NCI-H2196 treated with DMSO at 0.1 percent for 48 hours (cell line): ENCODE data around the gene MED8.

ENCODE experiments used
- DNase-seq: peaks from one replicate; lab custom pipeline; 2025; ENCODE audit not compliant: unreplicated experiment; lab: John Stamatoyannopoulos, UW

The MED8 gene

DNA sequence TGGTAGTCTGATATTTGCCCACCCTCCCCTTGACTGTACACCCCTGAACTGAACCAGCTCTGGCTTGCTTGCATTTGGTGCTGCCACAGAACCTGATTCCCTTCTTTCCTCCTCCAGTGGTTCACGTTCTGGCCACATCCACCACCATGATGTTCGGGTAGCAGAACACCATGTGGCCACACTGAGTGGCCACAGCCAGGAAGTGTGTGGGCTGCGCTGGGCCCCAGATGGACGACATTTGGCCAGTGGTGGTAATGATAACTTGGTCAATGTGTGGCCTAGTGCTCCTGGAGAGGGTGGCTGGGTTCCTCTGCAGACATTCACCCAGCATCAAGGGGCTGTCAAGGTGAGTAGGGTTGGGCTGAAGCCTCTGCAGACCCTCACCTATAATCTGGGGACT lies 29.0 kb downstream of the MED8 start:
- DNase-seq = no peak

DNA sequence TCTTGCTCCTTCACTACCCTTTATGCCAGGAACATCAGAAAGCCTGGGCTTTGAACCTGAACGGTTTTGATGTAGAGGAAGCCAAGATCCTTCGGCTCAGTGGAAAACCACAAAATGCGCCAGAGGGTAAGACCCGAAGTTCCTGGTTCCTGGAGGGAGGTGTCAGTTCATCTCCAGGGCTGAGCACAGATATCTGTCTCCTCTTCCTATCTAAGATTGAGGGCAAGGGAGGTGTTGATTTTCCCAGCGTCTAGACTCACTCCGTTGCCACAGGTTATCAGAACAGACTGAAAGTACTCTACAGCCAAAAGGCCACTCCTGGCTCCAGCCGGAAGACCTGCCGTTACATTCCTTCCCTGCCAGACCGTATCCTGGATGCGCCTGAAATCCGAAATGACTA lies 29.9 kb downstream of the MED8 start:
- DNase-seq = no peak

DNA sequence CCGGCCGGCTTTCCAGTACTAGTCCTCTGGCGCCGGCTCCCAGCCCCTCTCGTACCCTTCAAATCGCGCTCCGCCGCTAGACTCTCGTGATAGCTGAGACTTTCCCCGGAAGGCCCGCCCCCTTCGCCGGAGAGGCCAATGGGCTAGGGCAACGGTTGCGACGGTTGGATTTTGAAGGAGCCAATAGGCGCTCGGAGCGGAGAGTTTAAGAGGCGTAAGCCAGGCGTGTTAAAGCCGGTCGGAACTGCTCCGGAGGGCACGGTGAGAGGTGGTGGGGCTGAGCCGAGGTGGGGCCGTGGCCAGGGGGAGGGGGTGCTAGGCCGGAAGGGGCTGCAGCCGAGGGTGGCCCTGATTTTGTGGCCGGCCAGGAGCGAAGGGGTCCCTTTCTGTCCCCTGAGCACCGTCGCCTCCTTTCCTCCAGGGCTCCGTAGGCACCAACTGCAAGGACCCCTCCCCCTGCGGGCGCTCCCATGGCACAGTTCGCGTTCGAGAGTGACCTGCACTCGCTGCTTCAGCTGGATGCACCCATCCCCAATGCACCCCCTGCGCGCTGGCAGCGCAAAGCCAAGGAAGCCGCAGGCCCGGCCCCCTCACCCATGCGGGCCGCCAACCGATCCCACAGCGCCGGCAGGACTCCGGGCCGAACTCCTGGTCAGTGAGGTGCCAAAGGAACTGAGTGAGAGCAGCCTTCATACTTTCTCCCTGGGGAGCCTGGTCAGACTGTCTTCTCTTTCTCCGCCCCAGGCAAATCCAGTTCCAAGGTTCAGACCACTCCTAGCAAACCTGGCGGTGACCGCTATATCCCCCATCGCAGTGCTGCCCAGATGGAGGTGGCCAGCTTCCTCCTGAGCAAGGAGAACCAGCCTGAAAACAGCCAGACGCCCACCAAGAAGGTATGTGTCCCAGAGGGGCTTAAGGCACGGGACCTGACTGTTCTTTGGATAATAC lies 30.6 kb downstream of the MED8 start, which contains the start of gene CDC20:
Gene CDC20, plus strand, starts transcription at position 236 of the 948 bp plus-strand sequence. Its CDS starts 235 bp downstream, at position 471.
- peak; percentile 95 for DNase-seq

DNA sequence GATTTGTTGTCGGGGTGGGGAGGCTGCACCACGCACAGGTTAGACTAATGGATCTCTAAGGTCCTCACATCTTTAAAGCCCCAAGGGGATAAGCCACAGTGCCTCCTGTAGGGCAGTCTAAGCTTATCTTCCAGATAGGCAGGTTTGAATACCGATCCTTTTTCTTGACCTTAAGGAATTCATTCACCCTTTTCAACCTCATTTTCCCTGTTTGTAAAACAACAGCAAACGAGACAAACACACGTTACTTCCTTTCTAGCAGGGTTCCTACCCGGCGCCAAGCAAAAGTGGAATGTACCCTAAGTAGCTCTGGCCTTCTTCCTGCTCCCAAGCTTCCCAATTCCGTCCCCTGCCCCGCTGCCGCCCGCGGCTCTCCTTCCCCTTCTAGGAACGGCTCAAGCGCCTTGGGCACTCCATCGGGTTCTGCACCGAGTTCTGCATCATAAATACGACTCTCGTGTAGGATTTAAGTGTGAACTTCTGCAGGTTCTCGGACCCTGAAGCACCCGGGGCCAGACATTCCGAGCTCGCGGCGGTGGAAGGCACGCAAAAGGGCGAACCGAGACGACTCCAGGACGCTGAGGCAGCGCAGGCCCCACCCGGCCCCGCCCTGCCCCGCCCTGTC lies 31.4 kb downstream of the MED8 start:
- no peak for DNase-seq

DNA sequence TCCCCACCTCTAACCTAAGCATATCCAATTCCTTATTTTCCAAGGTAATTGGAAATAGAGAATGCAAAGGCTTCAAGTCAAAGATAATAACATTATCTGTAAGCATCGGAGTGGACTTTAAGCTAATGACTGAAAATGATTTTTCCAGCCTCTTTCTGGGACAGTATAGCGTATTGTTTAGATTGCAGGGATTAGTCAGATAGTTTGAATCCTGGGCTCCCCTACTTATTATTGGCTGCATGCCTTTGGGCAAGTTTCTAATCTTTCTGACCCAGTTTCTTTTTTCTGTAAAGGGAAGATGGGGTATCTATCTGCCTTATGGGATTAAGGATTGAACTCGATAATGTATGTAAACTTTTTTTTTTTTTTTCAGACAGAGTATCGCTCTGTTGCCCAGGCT lies 32.3 kb downstream of the MED8 start:
- DNase-seq = no peak

DNA sequence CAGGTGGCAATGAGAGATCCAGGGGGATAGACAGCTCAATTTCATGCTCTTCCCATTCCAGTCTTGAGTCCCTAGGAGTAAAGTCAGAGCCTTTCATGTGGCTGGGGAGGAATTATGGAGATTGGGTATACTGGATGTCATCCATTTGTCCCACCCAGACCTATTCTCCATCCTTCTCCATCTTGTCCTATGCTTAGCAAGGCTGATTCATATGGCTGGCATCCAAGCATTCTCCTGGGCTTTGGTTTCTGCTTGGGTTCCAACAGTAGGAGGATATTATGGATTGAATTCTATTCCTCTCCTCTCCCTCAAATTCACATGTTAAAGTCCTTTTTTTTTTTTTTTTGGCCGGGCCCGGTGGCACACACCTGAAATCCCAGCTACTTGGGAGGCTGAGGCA lies 34.7 kb downstream of the MED8 start:
- DNase-seq = no peak

DNA sequence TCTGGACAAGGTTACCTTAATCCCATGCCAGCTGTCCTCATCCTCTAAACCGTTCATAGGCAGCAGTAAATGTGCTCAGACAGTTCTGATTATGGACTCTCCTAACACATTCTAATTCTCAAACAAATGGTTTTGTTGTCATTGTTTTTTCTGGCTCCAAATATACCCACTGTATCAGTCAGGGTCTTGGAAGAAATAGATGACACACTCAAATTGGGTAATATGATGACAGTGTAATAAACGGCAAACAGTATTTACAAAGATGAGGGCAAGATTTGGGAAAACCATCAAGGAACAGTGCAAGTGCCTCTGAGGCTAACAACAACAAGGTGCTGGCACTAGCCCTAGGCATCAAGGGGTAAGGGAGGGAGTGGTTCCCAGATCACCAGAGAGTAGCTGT lies 35.1 kb downstream of the MED8 start:
- no peak for DNase-seq

DNA sequence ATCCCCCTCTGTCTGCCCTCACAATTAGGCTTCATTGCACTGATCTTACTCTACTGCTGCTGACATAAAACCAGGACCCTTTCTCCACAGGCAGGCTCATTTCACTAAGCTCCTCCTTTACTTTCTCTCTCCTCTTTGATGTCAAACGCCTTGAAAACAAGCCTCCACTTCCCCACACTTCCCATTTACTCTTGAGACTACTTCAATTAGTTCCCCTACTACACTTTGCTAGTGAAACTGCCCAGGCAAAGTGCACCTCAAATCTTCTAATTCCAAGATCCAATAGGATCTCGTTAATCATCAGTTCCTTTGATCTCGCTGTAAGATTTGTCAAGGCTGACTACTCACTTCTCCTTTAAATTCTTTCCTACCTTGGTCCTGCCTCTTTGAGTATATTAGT lies 36.7 kb downstream of the MED8 start:
- no peak for DNase-seq

DNA sequence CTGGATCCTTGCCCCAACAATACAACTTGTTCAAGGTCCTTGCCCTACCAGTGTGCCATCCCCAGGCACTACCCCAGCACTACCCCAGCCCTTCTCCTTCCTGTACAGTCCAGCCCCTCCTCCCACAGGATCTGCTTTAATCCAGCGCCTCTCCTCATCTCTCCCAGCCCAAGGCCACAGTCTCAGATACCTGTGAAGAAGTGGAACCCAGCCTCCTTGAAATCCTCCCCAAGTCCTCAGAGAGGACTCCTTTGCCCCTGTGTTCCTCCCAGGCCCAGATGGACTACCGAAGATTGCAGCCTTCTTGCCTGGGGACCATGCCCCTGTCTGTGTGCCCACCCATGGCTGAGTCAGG lies 37.3 kb downstream of the MED8 start:
- DNase-seq = no peak

DNA sequence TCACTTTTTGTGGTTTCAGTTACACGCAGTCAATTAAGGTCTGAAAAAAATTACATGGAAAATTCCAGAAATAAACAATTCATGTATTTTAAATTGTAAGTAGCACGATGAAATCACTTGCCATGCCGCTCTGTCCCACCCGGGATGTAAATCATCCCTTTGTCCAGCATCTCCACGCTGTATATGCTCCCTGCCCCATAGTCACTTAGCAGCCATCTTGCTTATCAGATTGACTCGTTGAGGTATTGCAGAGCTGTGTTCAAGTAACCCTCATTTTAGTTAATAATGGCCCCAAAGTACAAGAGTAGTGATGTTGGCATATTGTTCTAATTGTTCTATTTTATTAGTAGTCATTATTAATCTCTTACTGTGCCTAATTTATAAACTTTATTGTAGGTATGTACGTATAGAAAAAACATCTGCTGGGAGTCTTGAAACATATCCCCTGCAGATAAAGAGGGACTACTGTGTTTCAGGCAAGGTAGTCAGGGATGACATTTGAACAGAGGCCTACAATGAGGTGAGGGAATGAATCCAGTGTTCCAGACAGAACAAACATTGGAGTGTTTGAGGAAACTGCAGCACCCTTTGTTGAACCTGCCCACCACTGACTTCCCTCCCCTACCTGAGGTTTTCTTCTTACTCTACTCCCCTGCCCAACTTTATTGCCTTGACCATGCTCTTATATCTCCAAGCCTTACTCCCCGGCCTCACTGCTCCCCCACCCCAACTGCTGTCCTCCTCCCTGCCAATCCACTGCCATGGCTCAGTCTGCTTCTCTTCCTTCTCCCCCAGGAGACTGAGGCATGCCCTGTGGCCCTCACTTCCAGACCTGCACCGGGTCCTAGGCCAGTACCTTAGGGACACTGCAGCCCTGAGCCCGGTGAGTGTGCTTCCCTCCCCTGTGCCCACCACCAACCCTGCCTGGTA lies 37.9 kb downstream of the MED8 start:
- no peak for DNase-seq

DNA sequence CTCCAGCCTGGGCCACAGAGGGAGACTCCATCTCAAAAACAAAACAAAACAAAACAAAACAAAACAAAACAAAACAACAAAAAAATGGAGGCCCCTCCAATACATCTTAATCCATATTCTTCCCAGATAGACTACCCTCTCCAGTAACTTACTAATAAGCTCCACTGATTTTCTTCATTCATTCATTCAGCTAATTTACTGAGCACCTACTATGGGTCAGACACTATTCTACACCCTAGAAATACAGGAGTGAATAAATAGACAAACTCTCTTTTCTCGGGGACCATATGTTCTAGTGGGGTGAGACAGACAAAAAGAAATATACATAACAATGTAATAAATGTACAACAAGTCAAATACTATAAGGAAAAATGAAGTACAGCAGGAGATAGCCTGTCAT lies 38.6 kb downstream of the MED8 start:
- no peak for DNase-seq

DNA sequence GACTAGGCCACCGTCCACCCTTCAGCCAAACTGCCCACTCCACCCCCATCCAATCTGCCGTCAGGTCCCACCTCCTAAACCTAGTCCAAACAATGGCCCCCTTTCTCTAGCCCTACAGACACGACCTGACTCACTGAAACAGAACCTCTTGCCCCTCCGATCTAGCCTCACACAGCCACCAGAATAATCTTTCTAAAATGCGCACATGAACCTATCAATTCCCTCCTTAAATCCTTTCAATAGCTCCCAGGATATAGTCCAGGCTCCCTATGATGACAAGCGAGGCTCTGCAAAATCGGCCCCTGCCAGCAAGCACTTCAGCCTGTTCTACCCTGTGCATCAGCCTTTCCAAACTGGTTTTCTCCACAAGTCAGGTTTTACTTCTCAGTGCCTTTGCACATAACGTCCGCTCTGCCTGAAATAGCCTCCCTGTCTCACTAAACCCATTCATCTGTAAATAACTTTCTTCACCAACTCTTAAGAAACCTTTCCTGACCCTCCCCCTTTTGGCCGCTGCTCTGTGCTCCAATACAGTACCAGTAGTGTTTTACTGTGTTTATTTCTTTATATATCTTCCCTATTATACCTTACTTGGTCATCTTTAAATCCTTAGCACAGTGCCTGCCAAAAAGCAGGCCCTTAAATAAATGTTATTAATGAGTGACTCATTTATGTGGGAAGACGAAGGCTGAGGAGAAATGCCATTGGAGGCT lies 39.9 kb downstream of the MED8 start:
- no peak for DNase-seq

DNA sequence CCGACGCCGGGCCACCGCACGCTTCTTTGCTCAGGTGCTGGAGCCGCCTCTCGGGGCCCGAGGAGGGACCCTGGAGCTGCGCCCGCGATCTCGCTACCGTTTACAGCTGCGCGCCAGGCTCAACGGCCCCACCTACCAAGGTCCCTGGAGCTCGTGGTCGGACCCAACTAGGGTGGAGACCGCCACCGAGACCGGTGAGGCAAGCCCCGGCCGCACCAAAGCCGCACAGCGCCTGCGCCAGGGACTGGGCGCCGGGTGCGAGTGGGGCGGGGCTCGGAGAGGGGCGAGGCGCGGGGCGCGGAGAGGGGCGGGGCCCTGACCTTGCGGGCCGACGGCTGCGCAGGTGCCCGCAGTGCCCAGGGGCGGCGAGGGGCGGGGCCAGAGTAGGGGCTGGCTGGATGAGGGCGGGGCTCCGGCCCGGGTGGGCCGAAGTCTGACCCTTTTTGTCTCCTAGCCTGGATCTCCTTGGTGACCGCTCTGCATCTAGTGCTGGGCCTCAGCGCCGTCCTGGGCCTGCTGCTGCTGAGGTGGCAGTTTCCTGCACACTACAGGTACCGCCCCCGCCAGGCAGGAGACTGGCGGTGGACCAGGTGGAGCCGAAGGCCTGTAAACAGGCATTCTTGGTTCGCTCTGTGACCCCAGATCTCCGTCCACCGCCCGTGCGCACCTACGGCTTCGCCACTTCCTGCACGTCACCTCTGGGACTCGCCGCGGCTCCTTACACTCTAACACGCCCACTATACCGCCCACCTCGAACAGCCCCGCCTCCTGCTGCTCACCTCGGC lies 40.6 kb downstream of the MED8 start:
- DNase-seq = peak; percentile 96

DNA sequence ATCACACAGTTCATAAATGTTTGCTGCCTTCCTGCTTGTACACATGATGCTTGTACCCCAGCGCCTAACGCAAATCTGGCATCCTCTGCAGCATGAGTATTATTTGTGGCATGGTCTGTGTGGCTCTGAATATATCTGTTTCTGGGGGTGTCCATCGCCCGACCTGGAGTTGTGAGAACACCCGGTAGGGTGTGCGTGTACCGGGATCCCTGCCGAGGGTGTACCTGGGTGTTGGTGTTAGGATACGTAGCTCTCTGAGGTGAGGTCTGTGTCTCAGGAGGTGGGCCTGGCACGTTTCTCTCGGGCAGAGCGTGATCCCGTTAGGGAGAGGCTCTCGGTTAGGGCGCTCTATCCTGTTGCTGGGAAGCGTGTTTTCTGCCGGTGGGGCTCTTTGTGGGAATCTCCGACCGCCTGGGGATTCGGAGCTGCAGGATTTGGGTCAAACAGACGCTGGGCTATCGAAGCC lies 41.2 kb downstream of the MED8 start:
- DNase-seq = peak; percentile 71

DNA sequence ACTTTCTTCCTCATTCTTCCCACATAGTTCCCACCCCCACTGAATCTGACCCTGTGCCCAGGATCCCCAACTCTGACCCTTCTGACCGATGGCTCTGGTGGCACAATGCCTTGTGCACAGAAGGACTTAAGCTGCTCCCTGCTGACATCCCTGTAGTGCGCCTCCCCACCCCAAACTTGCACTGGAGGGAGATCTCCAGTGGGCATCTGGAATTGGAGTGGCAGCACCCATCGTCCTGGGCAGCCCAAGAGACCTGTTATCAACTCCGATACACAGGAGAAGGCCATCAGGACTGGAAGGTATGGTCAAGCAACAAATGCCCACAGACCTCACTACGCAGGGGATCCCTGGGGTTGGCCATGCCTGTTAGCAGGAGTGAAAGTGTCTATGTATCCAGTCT lies 43.0 kb downstream of the MED8 start:
- no peak for DNase-seq

DNA sequence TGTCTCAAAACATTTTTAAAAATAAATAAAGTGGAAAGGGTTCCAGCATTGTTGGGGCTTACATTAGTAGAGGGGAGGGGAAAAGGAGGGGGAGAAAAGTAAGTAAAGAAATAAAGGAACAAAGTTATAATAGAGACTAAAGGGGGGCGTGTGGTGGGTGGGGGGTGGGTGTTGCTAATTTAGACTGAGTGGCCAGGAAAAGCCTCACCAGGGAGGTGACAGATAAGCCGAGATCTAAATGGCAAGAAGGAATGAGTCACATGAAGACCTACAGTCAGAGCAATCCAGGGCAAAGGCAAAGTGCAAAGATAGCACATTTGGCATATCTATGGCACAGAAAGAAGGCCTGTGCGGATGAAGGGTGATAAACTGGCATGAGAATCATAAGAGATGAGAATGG lies 44.5 kb downstream of the MED8 start:
- no peak for DNase-seq

DNA sequence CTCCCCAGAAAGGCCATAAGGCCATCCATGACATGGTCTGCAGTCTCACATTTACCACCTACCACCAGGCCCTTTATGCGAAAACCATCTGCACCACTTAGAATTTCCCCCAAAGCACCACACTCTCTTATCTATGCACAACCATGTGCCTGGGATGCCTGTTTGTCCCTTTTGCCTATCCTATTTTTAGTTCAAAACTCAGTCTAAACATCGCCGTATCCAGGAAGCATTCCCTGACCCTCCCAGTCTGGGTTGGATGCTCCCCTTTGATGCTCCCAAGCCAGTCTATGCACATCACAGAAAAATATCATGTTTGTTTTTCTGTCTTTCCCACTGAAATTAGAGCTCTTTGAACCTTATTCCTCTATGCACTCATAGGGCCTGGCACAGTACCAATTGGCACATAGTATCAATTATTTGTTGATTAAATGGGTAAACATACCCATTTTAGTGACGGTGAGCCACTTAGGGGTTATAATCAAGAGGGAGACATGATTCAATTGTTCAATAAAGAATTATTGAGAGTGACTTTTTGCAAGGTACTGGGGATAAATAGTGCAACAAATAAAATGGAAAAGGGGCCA lies 45.2 kb downstream of the MED8 start:
- no peak for DNase-seq

DNA sequence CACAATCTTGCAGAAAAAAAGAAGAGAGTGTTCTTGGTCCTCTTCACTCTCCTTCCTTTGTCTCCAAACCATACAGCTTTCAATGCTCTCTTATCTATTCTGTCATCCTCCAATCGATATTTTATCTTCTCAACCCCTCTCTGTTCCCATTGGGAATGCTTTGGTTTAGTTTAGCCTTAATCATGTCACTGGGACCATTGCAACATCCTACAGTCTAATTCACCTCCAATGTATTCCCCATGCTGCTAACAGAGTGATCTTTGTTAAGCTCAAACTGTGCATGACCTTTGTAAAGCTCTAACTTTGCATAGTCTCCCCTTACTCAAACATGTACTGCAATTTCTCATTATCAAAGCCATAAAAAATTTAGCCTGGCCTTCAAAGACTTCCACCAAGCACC lies 49.0 kb downstream of the MED8 start:
- no peak for DNase-seq

DNA sequence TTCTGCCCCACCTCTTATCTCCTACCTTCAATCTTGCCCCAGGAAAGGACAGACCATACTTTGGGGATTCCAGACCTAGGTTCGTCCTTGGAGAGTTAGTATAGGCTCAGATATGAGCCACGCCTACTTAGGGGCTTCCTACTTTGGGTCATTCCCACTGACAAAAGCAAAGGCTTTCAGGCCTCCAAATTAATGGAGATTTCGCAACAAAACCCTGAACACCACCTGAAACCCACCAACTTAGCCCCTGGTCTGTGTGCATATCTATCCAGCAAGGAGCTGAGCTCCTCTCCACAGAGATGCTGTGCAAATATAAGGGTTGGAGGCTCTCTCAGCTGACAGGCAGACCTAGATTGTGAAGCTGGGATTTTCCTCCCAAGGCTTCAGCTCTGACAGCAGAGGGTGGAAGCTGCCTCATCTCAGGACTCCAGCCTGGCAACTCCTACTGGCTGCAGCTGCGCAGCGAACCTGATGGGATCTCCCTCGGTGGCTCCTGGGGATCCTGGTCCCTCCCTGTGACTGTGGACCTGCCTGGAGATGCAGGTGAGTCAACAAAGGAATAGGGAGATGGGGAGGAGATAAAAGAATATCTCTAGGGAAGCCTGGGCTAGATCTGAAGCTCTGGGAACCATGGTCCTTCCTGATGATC lies 49.9 kb downstream of the MED8 start:
- DNase-seq = no peak
